HG03457 (cell line): ENCODE data around the gene ZBED4.

ENCODE experiments used
- ATAC-seq: cut with Tn5 transposase; IDR thresholded peaks from one replicate; pipeline ENCODE4 v1.9.1; 2021; ENCODE audit warnings: moderate number of reproducible peaks; ENCODE audit not compliant: unreplicated experiment

The ZBED4 gene

GRCh38 chr22:49917974-49918910, 64.6 kb downstream of the ZBED4 start, which contains the start of the genes ALG12 and CRELD2:
TSS of gene ALG12 (minus strand) at chr22:49918438. CDS start at chr22:49913765, 4,673 bp downstream.
TSS of gene CRELD2 (plus strand) at chr22:49918634. CDS start at chr22:49918770, 136 bp downstream.
- ATAC-seq: peak; percentile 77

DNA sequence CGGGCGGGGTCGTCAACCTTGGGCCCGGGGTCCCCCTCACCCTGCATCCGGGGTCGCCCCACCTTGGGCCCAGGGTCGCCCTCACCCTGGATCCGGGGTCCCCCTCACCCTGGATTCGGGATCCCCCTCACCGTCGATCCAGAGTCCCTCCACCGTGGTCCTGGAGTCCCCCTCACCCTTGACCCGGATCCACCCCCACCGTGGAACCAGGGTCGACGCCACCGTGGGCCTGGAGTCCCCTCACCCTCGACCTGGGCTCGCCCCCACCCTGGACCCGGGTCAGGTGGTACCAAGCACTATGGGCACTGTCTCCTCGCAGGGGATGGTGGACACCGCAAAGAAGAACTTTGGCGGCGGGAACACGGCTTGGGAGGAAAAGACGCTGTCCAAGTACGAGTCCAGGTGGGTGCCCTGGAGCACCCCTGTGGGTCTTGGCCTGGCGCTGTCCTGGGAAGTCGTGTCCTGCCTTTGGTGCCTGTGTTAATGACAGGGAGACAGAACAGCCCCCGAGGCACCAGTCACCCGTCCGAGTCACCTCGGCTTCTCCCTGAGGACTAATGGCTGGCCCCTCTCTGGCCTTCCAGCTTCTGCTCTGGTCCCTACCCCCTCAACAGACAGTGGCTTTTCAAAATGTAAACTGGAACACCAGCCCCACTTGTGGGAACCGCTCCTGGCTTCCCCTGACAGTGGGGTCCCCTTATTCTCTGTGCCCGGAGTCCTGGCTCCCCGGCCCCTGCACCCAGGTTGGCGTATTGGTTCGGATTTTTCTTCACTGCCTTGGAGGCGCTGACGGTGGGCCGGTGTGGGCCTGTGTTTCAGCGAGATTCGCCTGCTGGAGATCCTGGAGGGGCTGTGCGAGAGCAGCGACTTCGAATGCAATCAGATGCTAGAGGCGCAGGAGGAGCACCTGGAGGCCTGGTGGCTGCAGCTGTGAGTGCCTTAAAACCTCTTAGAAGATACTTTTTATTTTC, 65.6 kb downstream of the ZBED4 start:
- ATAC-seq: no peak

DNA sequence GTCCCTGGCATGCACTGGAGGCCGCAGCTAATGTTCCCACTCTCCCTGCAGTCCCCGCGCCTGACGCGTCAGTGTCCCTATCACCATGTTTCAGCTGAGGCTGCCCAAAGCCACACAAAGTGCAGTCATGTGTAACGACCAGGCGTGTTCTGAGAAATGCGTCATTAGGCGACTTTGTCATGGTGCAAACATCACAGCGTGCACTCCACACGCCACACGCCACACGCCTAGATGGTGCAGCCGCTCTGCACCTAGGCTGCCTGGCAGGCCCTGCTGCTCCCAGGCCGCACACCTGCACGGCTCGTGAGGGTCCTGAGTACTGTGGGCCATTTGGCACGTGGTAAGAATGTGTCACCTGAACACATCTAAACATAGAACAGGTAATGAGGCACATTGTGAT, 67.2 kb downstream of the ZBED4 start:
- ATAC-seq: no peak

DNA sequence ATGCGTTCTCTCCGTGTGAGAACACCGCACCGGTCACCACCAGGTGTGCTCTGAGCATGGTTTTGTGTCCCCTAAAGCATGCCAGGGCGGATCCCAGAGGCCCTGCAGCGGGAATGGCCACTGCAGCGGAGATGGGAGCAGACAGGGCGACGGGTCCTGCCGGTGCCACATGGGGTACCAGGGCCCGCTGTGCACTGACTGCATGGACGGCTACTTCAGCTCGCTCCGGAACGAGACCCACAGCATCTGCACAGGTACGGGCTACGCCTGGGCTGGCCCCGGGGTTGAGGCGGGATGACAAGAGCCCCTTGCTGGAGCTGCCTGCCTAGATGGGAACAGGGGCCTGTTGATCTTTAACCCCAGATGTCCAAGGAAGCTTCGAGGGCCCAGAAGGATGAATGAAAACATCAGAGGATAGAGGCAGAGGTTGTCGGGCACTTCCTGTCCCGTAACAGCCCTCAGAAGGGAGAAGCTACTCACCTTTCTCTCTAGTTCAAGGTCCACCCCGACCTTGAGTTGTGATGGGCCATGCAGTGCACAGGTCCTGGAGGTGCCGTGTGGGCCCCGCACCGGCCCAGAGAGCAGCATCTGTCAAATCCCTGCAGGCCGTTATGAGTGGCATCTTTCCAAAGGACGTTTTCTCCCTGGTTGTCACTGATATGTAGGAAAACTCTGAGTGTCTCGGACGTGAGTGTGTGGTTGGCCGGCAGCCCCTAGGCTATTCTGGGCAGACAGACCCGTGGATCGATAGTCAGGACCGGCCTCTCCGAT, 68.0 kb downstream of the ZBED4 start:
- ATAC-seq: no peak

DNA sequence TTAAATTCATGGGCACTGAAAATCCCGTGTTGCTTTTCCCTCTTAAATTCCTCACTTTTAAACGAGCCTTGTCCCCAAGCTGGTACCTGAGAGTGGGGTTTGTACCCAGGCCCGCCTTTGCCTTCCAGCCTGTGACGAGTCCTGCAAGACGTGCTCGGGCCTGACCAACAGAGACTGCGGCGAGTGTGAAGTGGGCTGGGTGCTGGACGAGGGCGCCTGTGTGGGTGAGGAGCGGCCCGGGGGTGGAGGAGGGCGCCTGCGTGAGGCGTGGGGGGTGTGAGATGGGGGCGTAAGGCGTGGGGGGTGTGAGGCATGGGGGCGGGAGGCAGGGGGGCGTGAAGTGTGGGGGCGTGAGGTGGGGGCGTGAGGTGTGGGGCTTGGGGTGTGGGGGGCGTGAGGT, 68.8 kb downstream of the ZBED4 start:
- no peak for ATAC-seq

- no peak for ATAC-seq
These were observed 69.3 kb downstream of the ZBED4 start for GRCh38 chr22:49922926-49923325.

- ATAC-seq: no peak
These were observed 69.8 kb downstream of the ZBED4 start for GRCh38 chr22:49923445-49923844.

- ATAC-seq: no peak
These were observed 70.6 kb downstream of the ZBED4 start for GRCh38 chr22:49924113-49924833.

DNA sequence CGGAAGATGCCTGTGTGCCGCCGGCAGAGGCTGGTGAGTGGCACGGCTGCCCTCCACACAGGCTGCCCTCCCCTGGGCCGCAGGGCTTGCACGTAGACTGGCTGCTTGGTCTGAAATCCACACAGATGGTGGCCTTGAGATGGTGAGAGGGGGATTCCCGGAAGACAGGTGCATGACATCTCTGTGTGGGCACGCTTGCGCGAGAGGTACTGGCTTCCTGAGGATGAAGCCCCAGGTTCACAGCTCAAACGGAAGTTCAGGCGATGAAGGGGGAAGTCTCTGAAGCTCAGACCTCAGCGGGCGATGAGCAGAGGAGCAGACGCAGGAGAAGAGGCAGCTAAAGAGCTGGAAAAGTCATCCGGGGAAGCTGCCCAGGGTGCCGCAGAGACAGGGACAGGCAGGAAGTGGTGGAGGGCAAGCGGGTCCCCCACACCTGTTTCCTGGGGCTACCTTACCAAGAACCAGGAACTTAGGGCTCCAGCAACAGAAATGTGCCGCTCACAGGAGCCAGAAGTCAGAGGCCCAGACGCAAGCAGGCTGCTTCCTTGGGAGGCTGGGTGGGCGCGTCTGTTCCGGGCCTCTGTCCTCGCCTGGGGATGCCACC, 72.0 kb downstream of the ZBED4 start:
- no peak for ATAC-seq

DNA sequence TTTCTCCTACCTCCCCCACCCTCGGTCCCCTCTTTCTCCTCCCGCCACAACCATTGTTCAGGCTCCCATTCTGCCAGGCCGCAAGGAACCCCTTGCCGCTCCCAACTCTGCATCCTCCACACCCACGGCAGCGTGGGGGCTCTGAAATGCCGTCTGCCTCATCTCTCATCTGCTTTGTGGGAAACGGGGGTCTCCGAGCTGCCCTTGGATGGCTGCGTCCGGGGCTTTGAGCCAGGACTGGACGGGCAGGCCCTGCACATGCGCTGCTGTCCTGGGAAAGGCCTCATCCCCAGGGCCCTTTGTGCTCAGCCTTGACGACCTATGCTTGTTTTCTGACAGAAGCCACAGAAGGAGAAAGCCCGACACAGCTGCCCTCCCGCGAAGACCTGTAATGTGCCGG, 73.3 kb downstream of the ZBED4 start:
- ATAC-seq: no peak

DNA sequence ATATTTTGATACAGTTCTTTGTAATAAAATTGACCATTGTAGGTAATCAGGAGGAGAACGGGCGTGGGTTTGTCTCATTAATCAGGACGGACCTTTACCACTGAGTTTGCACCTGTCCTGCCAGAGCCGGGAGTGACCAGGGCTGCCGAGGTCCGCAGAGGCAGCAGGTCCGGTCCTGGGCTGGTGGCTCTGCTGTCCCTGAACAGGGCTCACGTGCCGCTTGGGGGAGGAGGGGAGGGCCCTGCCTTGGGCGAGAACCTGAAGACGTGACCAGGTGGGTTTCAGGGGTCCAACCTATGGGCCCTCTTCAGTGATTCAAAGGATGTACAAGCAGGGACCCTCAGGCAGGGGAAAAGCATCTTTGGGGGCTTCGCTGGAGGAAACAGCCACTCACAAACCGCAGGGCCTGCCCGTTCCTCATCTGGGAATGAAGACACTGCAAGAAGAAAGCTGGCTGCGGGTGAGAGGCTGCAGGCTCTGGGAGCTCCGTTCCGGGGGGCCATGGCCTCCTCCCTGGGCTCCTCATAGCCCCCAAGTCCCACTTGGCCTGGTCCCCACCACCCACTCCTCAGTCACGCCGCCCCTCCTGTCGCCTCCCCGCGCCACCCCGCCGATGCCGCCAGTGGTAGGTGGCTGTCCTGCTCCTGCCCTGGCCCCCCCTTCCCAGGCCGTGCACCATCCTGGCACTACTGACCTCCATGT, 74.0 kb downstream of the ZBED4 start:
- ATAC-seq: no peak

DNA sequence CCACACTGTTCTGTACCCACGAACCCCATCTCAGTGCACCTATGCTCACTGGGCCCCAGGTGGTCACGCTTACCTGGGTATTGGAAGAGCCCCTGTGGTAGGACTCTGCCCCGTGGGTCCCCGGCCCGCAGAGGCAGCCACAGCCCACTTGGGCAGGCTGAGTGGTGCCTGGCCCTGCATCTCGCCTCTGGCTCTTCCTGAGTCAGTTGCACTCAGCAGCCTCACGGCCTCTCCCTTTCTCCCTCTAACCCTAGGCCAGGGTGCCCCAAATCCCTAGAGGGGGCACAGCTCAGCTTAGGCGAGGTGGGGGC, 74.5 kb downstream of the ZBED4 start:
- ATAC-seq: no peak

GRCh38 chr22:49928555-49929210, 75.0 kb downstream of the ZBED4 start:
- no peak for ATAC-seq

GRCh38 chr22:49929211-49929979, 75.8 kb downstream of the ZBED4 start:
- ATAC-seq: no peak

- no peak for ATAC-seq
These were observed 76.4 kb downstream of the ZBED4 start for GRCh38 chr22:49929994-49930575.

- ATAC-seq: no peak
These were observed 77.2 kb downstream of the ZBED4 start for GRCh38 chr22:49930596-49931412.
